Measurements from ENCODE around the gene ENTR1.
A peak's percentile ranks its signal among the peaks of the same experiment; 100 is the strongest.

ENTR1 gene

DNA sequence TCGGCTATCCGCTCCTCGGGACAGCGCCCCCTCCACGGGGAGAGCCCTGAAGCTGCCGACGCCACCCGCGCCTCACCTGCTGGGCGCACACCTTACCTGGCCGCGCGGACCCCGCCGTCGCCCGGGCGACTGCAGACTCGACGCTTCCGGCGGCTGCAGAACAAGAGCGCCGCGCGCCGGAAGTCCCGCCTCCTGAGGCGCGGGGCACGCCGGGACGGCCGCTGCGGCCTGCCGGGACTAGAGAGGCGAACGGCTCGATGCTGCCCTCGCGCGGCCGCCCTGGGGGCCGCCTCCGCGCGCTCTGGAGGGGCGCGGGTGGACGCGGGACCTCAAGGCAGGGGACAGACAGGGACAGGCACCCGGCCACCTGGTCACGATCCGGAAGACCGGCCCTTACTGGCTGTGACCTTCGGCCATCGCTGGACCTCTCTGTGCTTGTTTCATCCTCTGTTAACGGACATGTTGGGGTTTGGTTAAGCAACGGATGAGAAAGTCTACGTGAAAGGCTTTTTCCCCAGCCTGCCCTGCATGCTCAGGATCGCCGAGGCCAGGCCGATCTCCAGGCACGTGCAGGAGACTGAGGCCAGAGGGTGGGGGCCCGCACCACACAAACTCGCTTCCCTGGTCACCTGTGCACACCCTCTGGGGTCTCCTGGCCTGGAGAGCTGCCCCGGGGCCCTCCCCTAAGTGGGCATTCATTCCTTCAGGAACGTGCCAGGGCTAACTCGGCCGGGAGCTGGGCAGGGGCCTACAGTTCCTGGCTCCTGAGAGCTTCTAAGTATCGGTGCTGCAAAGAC, 10.2 kb downstream of the ENTR1 start, which contains the start of gene SNAPC4 (continued):
- TF ChIP-seq ZNF169 (tag by site-specific recombination; IDR thresholded peaks at IDR 0.05): no peak
- TF ChIP-seq ZNF521 (tag by site-specific recombination; IDR thresholded peaks at IDR 0.05): no peak
- no peak for TF ChIP-seq ZNF670 (tag by site-specific recombination; IDR thresholded peaks at IDR 0.05; ENCODE audit: low read depth)
- no peak for TF ChIP-seq ZNF48 (tag by site-specific recombination; IDR thresholded peaks at IDR 0.05)
- peak; percentile 71; the same call in 1 of the 2 replicates for TF ChIP-seq ZBTB11 (tag by site-specific recombination; conservative IDR thresholded peaks at IDR 0.05; ENCODE audit: low read depth)

- Histone ChIP-seq H3K4me3 (ENCODE audit: low read depth, low read length) (peak overlapping the region; percentile 91), H3K4me1 (ENCODE audit: control insufficient read depth, insufficient read depth, low read length) (no peaks in the 10 kb centered on the region), H3K27ac (ENCODE audit: extremely low read depth, low read depth, low read length) (peak overlapping the region; percentile 53; the same call in 1 of the 2 replicates), H3K36me3 (ENCODE audit: control insufficient read depth in 2 of 2, insufficient read depth in 1 of 2, low read length in 2 of 2) (peaks cover 10 to 72% of the 10 kb centered on the region in 2 experiments), H3K9me3 (ENCODE audit: control insufficient read depth, insufficient read depth, low read depth, low read length) (no peaks in the 10 kb centered on the region)
- ChIA-PET POLR2A (interaction anchor here (0.6 to 2.1 kb wide), 3 partner anchors 36 to 78 kb away, joined by 7 to 11 read pairs (median 9); partner anchors contain the start of gene DNLZ), CTCF (interaction anchor here (0.5 to 3.3 kb wide), 8 partner anchors 11 to 265 kb away, joined by 3 to 13 read pairs (median 4); no protein-coding TSS in a partner anchor)
- 0 out of 2 replicates have a peak, but pooled peaks have one; percentile 11 for TF ChIP-seq HIC1 (tag by site-specific recombination; IDR thresholded peaks at IDR 0.05)
- no peak for TF ChIP-seq ZNF670 (tag by site-specific recombination; IDR thresholded peaks at IDR 0.05; ENCODE audit: low read depth)
- TF ChIP-seq ZFHX2 (tag by site-specific recombination; conservative IDR thresholded peaks at IDR 0.05): no peak
- TF ChIP-seq ZNF621 (tag by site-specific recombination; IDR thresholded peaks at IDR 0.05): no peak
- no peak for TF ChIP-seq ZNF76 (tag by site-specific recombination; IDR thresholded peaks at IDR 0.05; ENCODE audit: borderline replicate concordance, low read depth)
- peak; percentile 54; the same call in 1 of the 2 replicates for TF ChIP-seq KLF1 (tag by site-specific recombination; IDR thresholded peaks at IDR 0.05)
- peak; percentile 89 for TF ChIP-seq ZNF335 (tag by site-specific recombination; conservative IDR thresholded peaks at IDR 0.05)
- no peak for TF ChIP-seq SP7 (tag by site-specific recombination; IDR thresholded peaks at IDR 0.05)
- no peak for TF ChIP-seq ZNF114 (tag by site-specific recombination; IDR thresholded peaks at IDR 0.05)
- TF ChIP-seq ZNF529 (tag by site-specific recombination; IDR thresholded peaks at IDR 0.05; ENCODE audit: insufficient replicate concordance): no peak
- no peak for TF ChIP-seq ZNF654 (tag by site-specific recombination; IDR thresholded peaks at IDR 0.05; ENCODE audit: low read depth)
- no peak for TF ChIP-seq SETDB1 (IDR thresholded peaks at IDR 0.05; ENCODE audit: insufficient read length, low read length)
- TF ChIP-seq SP2 (tag by site-specific recombination; IDR thresholded peaks at IDR 0.05): no peak; the same call in 1 of the 2 replicates
- TF ChIP-seq ZNF157 (tag by site-specific recombination; IDR thresholded peaks at IDR 0.05): no peak
- no peak for TF ChIP-seq ZNF184 (tag by site-specific recombination; IDR thresholded peaks at IDR 0.05)
- peak; percentile 44 for TF ChIP-seq GLIS2 (tag by site-specific recombination; IDR thresholded peaks at IDR 0.05)
- TF ChIP-seq ZNF571 (tag by site-specific recombination; IDR thresholded peaks at IDR 0.05): no peak
- TF ChIP-seq, protein P1, sequence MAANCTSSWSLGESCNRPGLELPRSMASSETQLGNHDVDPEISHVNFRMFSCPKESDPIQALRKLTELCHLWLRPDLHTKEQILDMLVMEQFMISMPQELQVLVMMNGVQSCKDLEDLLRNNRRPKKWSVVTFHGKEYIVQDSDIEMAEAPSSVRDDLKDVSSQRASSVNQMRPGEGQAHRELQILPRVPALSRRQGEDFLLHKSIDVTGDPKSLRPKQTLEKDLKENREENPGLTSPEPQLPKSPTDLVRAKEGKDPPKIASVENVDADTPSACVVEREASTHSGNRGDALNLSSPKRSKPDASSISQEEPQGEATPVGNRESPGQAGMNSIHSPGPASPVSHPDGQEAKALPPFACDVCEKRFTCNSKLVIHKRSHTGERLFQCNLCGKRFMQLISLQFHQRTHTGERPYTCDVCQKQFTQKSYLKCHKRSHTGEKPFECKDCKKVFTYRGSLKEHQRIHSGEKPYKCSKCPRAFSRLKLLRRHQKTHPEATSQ (tag by site-specific recombination; IDR thresholded peaks at IDR 0.05): 0 out of 2 replicates have a peak, but pooled peaks have one; percentile 7
- no peak for TF ChIP-seq ZNF548 (tag by site-specific recombination; IDR thresholded peaks at IDR 0.05)
- no peak for TF ChIP-seq PRDM1 (tag by site-specific recombination; IDR thresholded peaks at IDR 0.05)
- no peak for TF ChIP-seq ZNF521 (tag by site-specific recombination; IDR thresholded peaks at IDR 0.05)
- TF ChIP-seq ZNF585B (tag by site-specific recombination; IDR thresholded peaks at IDR 0.05): no peak
- peak; percentile 69; the same call in 1 of the 2 replicates for TF ChIP-seq ZNF423 (tag by site-specific recombination; IDR thresholded peaks at IDR 0.05)
- no peak for TF ChIP-seq ZBTB21 (tag by site-specific recombination; IDR thresholded peaks at IDR 0.05)
Measured at GRCh38 chr9:136399176-136400037, 11.0 kb downstream of the ENTR1 start.

Data from HEK293 (cell line).